HG02588 (cell line): ENCODE results near the gene TIAM1.

Experiments
- ATAC-seq: cut with Tn5 transposase; IDR thresholded peaks from one replicate; pipeline ENCODE4 v1.9.1; 2021; ENCODE audit warnings: mild to moderate bottlenecking, moderate library complexity; ENCODE audit not compliant: unreplicated experiment

The TIAM1 gene

DNA sequence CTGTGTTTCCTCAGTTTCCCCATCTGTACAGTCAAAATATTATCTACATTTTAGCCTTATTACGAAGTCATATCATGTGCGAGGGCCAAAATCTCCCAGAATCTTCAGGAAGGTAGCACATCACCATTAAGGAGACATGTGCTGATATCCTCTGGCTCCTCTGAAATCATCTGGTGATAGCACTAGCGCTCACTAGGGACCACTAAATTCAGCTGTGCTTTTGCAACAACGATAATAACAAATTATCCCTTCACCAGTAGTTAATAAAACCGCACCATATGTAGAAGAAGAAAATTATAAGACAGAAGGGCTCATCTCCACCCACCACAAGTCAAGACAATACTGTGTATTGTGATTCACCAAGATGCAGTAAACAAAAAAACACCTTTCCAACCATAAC lies 53.3 kb downstream of the TIAM1 start:
- no peak for ATAC-seq

DNA sequence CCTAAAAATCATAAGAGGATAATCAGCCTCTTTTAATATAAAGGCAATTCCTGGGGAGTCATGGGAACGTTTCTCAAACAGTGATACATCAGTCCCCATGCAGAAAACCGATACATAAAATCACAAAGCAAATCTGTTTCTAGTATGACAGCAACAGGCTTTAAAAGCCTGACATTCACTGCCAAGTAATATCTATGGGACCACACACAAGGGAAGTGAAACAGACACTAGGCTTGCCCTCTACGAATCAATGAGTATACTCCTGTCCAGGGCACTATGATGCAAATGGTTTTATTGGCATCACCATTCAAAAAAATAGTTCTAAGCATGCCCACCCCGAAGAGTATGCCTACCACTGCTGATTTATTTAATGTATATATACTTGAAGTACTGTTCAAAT lies 54.4 kb downstream of the TIAM1 start:
- no peak for ATAC-seq

- ATAC-seq = no peak
Observed at GRCh38 chr21:31288191-31288590, 55.9 kb downstream of the TIAM1 start.

- no peak for ATAC-seq
Observed at GRCh38 chr21:31287201-31287600, 56.9 kb downstream of the TIAM1 start.

- no peak for ATAC-seq
Observed at GRCh38 chr21:31286621-31287020, 57.4 kb downstream of the TIAM1 start.

- ATAC-seq = no peak
Observed at GRCh38 chr21:31284797-31285397, 59.2 kb downstream of the TIAM1 start.

GRCh38 chr21:31283025-31283424 lies 61.0 kb downstream of the TIAM1 start:
- ATAC-seq = no peak

- no peak for ATAC-seq
Observed at GRCh38 chr21:31282095-31282709, 61.9 kb downstream of the TIAM1 start.

- ATAC-seq = no peak
Observed at GRCh38 chr21:31281561-31281960, 62.5 kb downstream of the TIAM1 start.

DNA sequence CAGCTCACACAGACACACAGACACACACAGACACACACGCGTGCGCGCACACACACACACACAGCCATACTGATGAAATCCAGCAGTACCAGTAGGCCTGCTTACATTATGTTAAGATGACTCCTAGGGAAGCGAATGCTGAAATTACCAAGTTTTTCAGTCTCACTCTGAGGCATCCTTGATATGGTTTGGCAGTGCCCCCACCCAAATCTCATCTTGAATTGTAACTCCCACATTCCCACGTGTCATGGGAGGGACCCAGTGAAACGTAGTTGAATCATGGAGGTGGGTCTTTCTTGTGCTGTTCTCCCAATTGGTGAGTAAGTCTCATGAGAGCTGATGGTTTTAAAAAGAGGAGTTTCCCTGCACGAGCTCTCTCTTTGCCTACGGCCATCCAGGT lies 64.1 kb downstream of the TIAM1 start:
- ATAC-seq = no peak

DNA sequence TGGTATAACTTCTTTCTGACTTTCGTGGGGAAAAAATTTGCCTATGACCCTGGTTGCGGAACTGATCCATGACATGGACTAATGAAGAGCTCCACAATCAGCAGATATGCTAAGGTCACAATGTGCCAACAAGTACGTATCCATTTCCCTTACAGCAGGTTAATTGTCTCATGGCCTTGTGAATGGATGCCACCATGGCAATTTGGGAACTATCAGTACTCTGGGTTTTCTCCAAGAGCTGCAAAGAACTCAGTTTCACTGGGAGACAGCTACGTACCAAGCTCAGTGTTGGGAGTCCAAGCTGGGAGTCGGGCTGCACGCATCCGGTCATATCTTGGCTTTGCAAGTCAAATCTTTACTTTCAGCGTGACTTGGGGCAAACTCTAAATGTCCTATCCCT lies 64.8 kb downstream of the TIAM1 start:
- ATAC-seq = no peak

GRCh38 chr21:31278511-31279130 lies 65.4 kb downstream of the TIAM1 start:
- ATAC-seq = no peak

GRCh38 chr21:31276663-31277062 lies 67.4 kb downstream of the TIAM1 start:
- no peak for ATAC-seq

DNA sequence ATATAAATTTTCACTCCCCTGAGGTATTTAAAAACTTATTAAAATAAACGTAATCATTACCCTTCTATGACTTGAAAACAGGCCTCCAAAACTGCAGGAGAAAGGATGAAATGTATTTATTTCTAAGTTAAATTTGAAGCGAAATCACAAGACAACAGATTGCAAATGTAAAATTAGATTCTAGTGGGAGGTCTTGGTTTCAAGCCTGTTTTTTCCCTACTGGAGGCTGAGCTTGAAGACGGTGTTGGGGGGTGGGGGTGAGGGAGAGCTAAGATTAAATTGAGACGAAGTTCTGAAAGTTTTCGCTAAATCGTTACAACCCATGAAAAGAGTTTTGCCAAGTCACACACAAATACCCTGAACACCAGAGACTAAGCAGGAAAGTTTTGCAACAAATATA lies 68.2 kb downstream of the TIAM1 start:
- ATAC-seq = no peak

DNA sequence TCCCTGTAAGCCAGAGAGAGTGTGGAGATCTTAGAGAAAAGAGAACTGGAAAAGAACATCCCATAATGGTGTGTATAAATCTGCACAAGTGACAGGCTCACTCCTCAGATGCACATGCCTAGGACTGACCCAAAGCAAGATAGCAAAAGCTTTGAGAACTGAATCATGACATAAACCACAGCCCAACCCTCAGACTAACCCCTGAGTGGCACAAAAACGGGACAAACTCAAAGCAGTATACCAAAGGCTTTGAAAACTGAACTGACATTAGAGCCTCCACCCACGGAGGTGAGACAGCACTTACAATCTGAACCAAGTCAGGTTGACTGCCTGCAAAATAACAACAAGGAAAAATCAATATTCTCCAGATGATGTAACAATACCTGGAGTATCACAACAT lies 70.8 kb downstream of the TIAM1 start:
- ATAC-seq = no peak

GRCh38 chr21:31268090-31268489 lies 76.0 kb downstream of the TIAM1 start:
- no peak for ATAC-seq

DNA sequence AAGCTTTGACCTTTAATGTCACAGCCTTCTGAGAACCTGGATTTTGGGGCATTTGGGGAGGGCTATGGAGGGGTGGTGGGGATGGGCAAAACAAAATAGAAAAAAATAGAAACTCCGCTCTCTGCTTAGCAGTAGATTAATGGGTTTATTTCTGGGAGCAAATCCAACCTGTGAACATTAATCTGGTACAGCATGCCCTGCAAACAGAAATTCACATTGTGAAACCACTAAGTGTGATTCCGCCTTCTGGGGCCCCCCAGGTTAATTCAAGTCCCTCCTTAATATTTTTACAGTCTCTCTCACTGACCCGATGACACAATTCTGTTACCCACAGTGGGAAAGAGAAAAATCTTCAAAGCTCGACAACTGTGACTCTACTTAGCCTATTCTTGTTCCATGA lies 76.4 kb downstream of the TIAM1 start:
- no peak for ATAC-seq

- ATAC-seq = no peak
Observed at GRCh38 chr21:31266241-31266640, 77.8 kb downstream of the TIAM1 start.

- ATAC-seq = no peak
Observed at GRCh38 chr21:31265366-31266013, 78.6 kb downstream of the TIAM1 start.

GRCh38 chr21:31264574-31264973 lies 79.5 kb downstream of the TIAM1 start:
- ATAC-seq = no peak

DNA sequence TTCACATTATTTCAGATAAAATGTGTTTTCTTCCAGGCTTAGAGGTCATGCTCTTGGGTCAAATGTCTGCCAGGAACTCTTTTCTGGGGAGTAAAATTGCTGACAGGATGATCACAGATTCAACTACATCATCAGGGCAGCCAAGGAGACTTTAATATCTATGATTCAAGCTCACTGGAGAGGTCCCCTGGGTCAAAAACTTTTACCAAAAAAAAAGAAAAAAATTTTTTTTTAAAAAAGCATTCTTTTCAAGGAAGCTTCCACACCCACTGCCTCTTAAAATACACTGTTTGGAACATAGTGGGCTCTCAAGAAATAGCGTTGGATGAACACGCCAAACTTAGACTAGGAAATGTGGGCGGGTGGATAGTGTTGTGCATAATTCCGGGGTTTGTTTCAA lies 81.3 kb downstream of the TIAM1 start:
- ATAC-seq = no peak

DNA sequence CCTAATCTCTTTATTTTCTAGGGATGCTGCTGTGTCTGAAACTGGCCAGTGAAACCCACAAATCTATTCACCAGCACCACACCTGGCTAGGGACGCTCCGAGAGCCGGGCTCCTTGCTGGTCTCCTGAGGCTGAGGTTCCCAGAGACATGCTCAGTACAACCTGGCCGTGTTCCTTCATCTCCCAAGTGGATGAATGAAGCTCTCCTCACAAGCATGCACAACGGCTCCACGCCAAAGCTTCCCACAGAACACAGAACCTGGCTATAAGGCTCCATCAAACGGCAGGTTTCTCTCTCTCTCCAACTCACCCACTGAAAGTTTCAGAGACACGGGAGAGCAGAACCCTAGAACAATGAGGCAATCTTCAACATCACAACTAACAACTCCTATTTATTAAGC lies 82.3 kb downstream of the TIAM1 start:
- ATAC-seq = no peak
